ENCODE results near the gene KIAA1671.

DNA sequence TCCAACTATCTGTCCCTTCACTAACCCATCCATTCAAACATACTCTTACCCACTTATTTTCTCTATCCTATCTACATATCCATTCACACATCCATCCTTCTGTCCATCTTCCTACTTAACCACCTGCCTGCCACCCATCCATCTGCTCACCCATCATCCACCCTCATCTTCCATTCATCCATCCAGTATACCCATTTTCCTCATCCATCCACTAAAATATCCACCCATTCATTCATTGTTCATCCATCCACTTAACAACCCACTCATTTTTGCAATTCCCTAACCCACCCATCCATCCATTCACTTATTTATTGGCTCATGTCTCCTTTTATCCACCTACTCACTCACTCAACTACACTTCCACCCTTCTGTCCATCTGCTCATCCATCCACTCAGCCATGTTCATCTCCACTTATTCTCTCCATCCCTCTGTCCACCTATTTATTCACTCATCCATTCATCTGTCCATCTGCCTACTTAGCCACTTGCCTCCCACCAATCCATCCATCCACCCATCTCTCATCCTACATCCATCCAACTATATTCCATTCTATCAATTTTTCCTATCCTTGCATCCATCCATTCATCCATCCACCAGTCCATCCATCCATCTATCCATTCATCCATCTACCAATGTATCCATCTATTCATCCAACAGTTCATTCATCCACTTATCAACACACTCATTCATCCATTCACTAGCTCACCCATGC lies 16.6 kb upstream of the KIAA1671 start:
- TF ChIP-seq CTCF (IDR thresholded peaks at IDR 0.05) (no peak), POLR2A (IDR thresholded peaks at IDR 0.05) (no peak)

Data from breast epithelium (tissue), 3 donors.